Measurements from ENCODE around the gene MMAA.
"Not testable (repeated sequence)": the region's sequence is repeated elsewhere in the genome, so short reads cannot be mapped to it uniquely, and the experiment has no call there.

The MMAA gene

DNA sequence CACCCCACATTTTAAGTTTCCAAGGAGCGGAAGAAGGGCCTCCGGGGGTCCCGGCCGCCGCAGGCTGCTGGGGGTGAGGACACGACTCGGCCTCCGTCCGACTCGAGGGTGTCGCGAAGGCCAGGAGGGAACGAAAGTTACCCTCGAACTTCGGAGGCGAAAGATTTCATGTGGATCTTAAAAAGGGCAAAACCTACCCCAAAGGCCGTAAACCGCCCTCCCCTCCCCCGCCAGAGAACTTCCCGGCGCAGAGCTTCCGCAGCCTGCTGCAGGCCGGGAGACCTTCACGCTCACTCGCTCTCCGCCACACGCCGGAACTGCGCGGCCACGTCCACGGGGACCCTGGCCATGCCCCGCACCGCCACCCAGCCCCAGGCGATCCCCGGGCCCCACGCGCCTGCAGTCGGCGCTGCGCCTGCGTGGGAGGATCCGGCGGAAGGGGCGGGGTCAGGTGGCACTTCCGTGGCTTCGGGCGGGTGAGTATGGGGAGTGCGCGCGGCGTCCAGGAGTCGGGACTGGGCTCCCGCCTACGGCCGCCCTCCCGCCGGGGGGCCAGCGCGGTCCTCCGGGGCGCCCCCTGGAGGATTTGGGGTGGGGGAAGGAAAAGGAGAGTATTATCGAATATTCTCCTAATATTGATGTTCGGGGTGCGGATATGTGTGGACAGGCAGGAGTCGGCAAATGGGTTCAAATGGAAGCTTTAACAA is at the start of gene MMAA:
MMAA (plus strand) TSS at position 454 of the 707 bp plus-strand sequence. CDS start 19,755 bp downstream, outside the sequence.
- Histone ChIP-seq H3K27me3 (ENCODE audit: control insufficient read depth in 1 of 2, insufficient read depth in 2 of 2, low read length in 2 of 2) (no peaks in the 10 kb centered on the region), H3K36me3 (ENCODE audit: control insufficient read depth in 2 of 2, insufficient read depth in 2 of 2, low read length in 2 of 2) (no peaks in the 10 kb centered on the region), H3K27ac (ENCODE audit: low read length) (peak within 1 kb of the TSS; percentile 90), H3K9ac (ENCODE audit: low read length in 2 of 2) (peak within 1 kb of the TSS; percentile 92 to 99), H3K4me1 (ENCODE audit: control insufficient read depth, insufficient read depth, low read length) (peaks cover 3% of the 10 kb centered on the region), H3K9me3 (ENCODE audit: control insufficient read depth in 2 of 2, low read length in 2 of 2) (no peaks in the 10 kb centered on the region), H3K4me3 (ENCODE audit: low read length in 2 of 2) (peak within 1 kb of the TSS; percentile 90 to 92)

GRCh38 chr4:145574546-145574945 is 44.6 kb upstream of the MMAA start:
- not testable (repeated sequence) for H3K36me3 ChIP-seq (ENCODE audit: control insufficient read depth in 2 of 2, insufficient read depth in 2 of 2, low read length in 2 of 2); H3K9me3 ChIP-seq (ENCODE audit: control insufficient read depth in 2 of 2, low read length in 2 of 2); H3K9ac ChIP-seq (ENCODE audit: low read length in 2 of 2); H3K27me3 ChIP-seq (ENCODE audit: control insufficient read depth in 1 of 2, insufficient read depth in 2 of 2, low read length in 2 of 2); H3K4me3 ChIP-seq (ENCODE audit: low read length in 2 of 2); H3K27ac ChIP-seq (ENCODE audit: low read length); H3K4me1 ChIP-seq (ENCODE audit: control insufficient read depth, insufficient read depth, low read length)

DNA sequence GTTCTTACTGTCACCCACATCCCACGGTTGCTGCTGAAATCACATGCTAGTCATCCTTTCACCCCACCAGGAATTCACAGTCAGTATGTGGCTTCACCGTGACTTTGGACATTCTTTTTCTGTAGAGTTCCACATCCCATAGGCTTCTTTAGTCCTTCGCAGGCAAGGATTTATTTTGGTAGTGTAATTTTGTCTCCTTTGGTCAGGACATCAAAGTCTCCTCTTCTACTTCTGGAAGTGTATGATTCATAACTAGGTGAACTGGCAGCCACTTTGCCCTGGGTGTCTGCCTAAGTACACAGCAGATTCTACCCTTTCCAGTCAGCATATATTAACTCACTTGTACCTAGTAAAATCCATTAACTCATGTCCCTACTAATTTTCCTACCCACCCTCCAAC is 38.3 kb upstream of the MMAA start:
- H3K4me3 ChIP-seq (ENCODE audit: low read length in 2 of 2) = no peak overlapping the region
- no peaks in the 10 kb centered on the region for H3K4me1 ChIP-seq (ENCODE audit: control insufficient read depth, insufficient read depth, low read length)
- H3K27me3 ChIP-seq (ENCODE audit: control insufficient read depth in 1 of 2, insufficient read depth in 2 of 2, low read length in 2 of 2) = no peaks in the 10 kb centered on the region
- H3K9ac ChIP-seq (ENCODE audit: low read length in 2 of 2) = no peak overlapping the region
- H3K27ac ChIP-seq (ENCODE audit: low read length) = no peak overlapping the region
- no peaks in the 10 kb centered on the region for H3K36me3 ChIP-seq (ENCODE audit: control insufficient read depth in 2 of 2, insufficient read depth in 2 of 2, low read length in 2 of 2)
- no peaks in the 10 kb centered on the region for H3K9me3 ChIP-seq (ENCODE audit: control insufficient read depth in 2 of 2, low read length in 2 of 2)

GRCh38 chr4:145583191-145584055 is 35.8 kb upstream of the MMAA start:
- Histone ChIP-seq H3K27me3 (ENCODE audit: control insufficient read depth in 1 of 2, insufficient read depth in 2 of 2, low read length in 2 of 2) (no peaks in the 10 kb centered on the region), H3K9me3 (ENCODE audit: control insufficient read depth in 2 of 2, low read length in 2 of 2) (no peaks in the 10 kb centered on the region), H3K4me1 (ENCODE audit: control insufficient read depth, insufficient read depth, low read length) (no peaks in the 10 kb centered on the region), H3K9ac (ENCODE audit: low read length in 2 of 2) (no peak overlapping the region), H3K36me3 (ENCODE audit: control insufficient read depth in 2 of 2, insufficient read depth in 2 of 2, low read length in 2 of 2) (no peaks in the 10 kb centered on the region), H3K27ac (ENCODE audit: low read length) (no peak overlapping the region), H3K4me3 (ENCODE audit: low read length in 2 of 2) (no peak overlapping the region)

DNA sequence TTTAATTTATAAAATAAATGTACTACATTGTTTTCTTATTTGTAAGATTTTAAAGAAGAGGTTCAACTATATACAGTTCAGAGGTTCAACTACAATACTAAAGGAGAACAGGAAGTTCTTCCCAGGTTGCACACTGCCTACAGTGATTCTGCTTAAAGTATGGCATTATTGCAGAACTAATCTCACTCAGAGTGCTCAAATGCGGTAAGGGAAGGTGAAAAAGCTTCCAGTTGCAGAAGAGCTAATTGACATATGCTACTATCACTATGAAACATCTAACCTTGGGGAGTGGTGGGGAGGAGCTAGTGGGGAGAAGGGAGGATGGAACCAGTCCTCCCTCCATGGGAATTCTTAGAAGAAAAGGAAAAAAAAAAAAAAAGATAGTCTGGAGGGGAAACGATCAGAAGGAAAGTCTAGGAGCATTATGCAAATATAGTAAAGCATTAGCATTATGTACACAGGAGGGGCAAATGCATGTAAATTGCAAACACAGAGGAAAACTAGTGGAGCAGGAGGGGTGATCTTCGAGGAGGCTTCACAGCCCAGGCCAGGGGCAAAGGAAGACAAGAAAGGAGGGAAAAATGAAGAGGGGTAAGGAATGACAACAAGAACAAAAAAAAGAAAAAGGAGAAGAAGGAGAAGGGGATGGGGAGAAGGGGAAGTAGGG is 32.0 kb upstream of the MMAA start:
- H3K4me3 ChIP-seq (ENCODE audit: low read length in 2 of 2) = no peak overlapping the region
- no peak overlapping the region for H3K9ac ChIP-seq (ENCODE audit: low read length in 2 of 2)
- no peaks in the 10 kb centered on the region for H3K27me3 ChIP-seq (ENCODE audit: control insufficient read depth in 1 of 2, insufficient read depth in 2 of 2, low read length in 2 of 2)
- no peak overlapping the region for H3K27ac ChIP-seq (ENCODE audit: low read length)
- no peaks in the 10 kb centered on the region for H3K9me3 ChIP-seq (ENCODE audit: control insufficient read depth in 2 of 2, low read length in 2 of 2)
- H3K4me1 ChIP-seq (ENCODE audit: control insufficient read depth, insufficient read depth, low read length) = no peaks in the 10 kb centered on the region
- no peaks in the 10 kb centered on the region for H3K36me3 ChIP-seq (ENCODE audit: control insufficient read depth in 2 of 2, insufficient read depth in 2 of 2, low read length in 2 of 2)

- not testable (repeated sequence) for H3K36me3 ChIP-seq (ENCODE audit: control insufficient read depth in 2 of 2, insufficient read depth in 2 of 2, low read length in 2 of 2); H3K27ac ChIP-seq (ENCODE audit: low read length); H3K27me3 ChIP-seq (ENCODE audit: control insufficient read depth in 1 of 2, insufficient read depth in 2 of 2, low read length in 2 of 2); H3K4me1 ChIP-seq (ENCODE audit: control insufficient read depth, insufficient read depth, low read length); H3K9ac ChIP-seq (ENCODE audit: low read length in 2 of 2); H3K9me3 ChIP-seq (ENCODE audit: control insufficient read depth in 2 of 2, low read length in 2 of 2); H3K4me3 ChIP-seq (ENCODE audit: low read length in 2 of 2)
These were observed 29.8 kb upstream of the MMAA start for GRCh38 chr4:145589381-145589780.

DNA sequence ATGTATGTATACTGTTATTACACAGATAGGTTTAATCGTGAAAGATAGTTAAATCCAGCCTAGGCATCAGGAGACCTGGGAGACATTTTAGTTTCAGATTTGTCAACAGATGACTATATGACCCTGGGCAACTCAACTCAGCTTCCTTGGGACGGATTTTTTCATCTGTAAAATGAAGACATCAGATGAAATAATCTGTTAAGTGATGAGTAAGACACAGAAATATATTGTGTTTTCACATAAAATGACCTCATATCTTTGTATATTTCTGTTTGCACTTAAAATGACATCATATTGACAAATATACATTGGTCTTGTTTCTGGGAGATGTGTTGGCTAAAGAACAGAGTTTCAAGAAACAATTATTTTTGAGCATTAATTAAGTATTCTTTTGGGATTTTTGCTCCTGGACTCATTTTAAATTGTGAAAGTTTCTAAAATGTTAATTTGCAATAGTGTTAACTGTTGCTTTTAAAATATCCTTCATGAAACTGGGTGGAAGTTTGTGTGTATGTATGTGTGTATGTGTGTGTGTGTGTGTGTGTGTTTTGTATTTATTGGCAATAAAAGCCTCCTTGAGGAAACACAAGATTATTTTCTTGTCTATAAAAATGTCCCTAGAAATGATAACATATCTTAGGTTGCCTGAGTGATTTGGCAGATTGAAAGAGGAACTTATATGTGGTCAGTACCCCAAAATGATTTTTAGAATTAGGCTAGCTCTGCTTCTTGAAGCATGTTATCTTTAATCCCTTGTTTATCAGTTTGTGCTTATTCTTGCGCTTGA is 29.1 kb upstream of the MMAA start:
- Histone ChIP-seq H3K27ac (ENCODE audit: low read length) (no peak overlapping the region), H3K4me1 (ENCODE audit: control insufficient read depth, insufficient read depth, low read length) (no peaks in the 10 kb centered on the region), H3K36me3 (ENCODE audit: control insufficient read depth in 2 of 2, insufficient read depth in 2 of 2, low read length in 2 of 2) (no peaks in the 10 kb centered on the region), H3K9ac (ENCODE audit: low read length in 2 of 2) (no peak overlapping the region), H3K4me3 (ENCODE audit: low read length in 2 of 2) (no peak overlapping the region), H3K27me3 (ENCODE audit: control insufficient read depth in 1 of 2, insufficient read depth in 2 of 2, low read length in 2 of 2) (no peaks in the 10 kb centered on the region), H3K9me3 (ENCODE audit: control insufficient read depth in 2 of 2, low read length in 2 of 2) (no peaks in the 10 kb centered on the region)

GRCh38 chr4:145602129-145602760 is 16.9 kb upstream of the MMAA start:
- Histone ChIP-seq H3K9me3 (ENCODE audit: control insufficient read depth in 2 of 2, low read length in 2 of 2) (no peaks in the 10 kb centered on the region), H3K4me1 (ENCODE audit: control insufficient read depth, insufficient read depth, low read length) (no peaks in the 10 kb centered on the region), H3K36me3 (ENCODE audit: control insufficient read depth in 2 of 2, insufficient read depth in 2 of 2, low read length in 2 of 2) (no peaks in the 10 kb centered on the region), H3K27ac (ENCODE audit: low read length) (no peak overlapping the region), H3K27me3 (ENCODE audit: control insufficient read depth in 1 of 2, insufficient read depth in 2 of 2, low read length in 2 of 2) (no peaks in the 10 kb centered on the region), H3K4me3 (ENCODE audit: low read length in 2 of 2) (no peak overlapping the region), H3K9ac (ENCODE audit: low read length in 2 of 2) (no peak overlapping the region)

DNA sequence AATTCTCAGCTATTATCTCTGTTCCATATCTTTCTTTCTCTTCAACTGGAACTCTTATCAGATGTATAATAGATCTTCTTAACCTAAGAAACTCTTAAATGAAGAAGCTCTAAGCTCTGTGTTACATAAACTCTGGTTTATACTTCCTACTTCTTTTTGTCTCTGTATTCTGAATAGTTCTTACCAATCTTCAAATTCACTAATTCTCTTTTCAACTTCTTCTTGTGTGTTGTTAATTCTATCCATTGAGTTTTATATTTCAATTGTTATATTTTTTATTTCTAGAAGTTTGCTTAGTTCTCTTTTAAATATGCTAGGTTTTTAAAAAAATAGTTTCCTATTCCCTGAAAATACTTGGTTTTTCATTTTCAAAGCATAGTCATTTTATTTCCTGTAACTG is 13.2 kb upstream of the MMAA start:
- H3K36me3 ChIP-seq (ENCODE audit: control insufficient read depth in 2 of 2, insufficient read depth in 2 of 2, low read length in 2 of 2) = no peaks in the 10 kb centered on the region
- H3K4me1 ChIP-seq (ENCODE audit: control insufficient read depth, insufficient read depth, low read length) = no peaks in the 10 kb centered on the region
- H3K9me3 ChIP-seq (ENCODE audit: control insufficient read depth in 2 of 2, low read length in 2 of 2) = no peaks in the 10 kb centered on the region
- H3K27me3 ChIP-seq (ENCODE audit: control insufficient read depth in 1 of 2, insufficient read depth in 2 of 2, low read length in 2 of 2) = no peaks in the 10 kb centered on the region
- H3K9ac ChIP-seq (ENCODE audit: low read length in 2 of 2) = no peak overlapping the region
- no peak overlapping the region for H3K4me3 ChIP-seq (ENCODE audit: low read length in 2 of 2)
- no peak overlapping the region for H3K27ac ChIP-seq (ENCODE audit: low read length)
